PC-3 (cell line): Measurements from ENCODE around the gene NEK4. TPM values are rescaled to one million over a fixed set of nuclear protein-coding genes. Genes with fewer than 3 reads are reported as not detected.

ENCODE experiments used
- ATAC-seq: fragments of 200-7000 bp; cut with Tn5 transposase; 2 replicates; pipeline ENCODE4 v1.9.1; 2020; ENCODE audit warnings: mild to moderate bottlenecking, moderate library complexity
- BruUV-seq: library from RNA; stranded (reverse); fragments of 400-500 nt; replicated peaks from 2 replicates; lab custom pipeline; 2021; lab: Mats Ljungman, UMichigan
- CTCF ChIA-PET: fragments of 300-600 bp; sonication (Branson Sonifier 250); formaldehyde crosslinking; loops from one replicate; lab custom pipeline; 2022; ENCODE audit warnings: antibody characterized with exemption; lab: Charles Lee
- POLR2A ChIA-PET: fragments of 300-600 bp; sonication (Branson Sonifier 250); formaldehyde crosslinking; loops from one replicate; lab custom pipeline; 2022; ENCODE audit warnings: antibody characterized with exemption; ENCODE audit not compliant: unreplicated experiment; lab: Charles Lee
- DNase-seq: peaks from one replicate; pipeline ENCODE4 v3.0.0-alpha.2; 2015
- H2AFZ ChIP-seq: fragments of 300-600 bp; sonication (generic); 2 replicates; pipeline ENCODE4 v1.6.0; 2016; ENCODE audit warnings: antibody characterized with exemption, low read length
- H3F3A ChIP-seq: fragments of 300-600 bp; sonication (generic); one replicate; pipeline ENCODE4 v1.6.0; 2017; ENCODE audit warnings: antibody characterized with exemption, low read length, control low read depth, mild to moderate bottlenecking; ENCODE audit not compliant: unreplicated experiment
- H3K27ac ChIP-seq: fragments of 300-600 bp; sonication (generic); 2 replicates; pipeline ENCODE4 v1.5.1; 2016; ENCODE audit warnings: mild to moderate bottlenecking, low read length
- H3K27me3 ChIP-seq: fragments of 300-600 bp; sonication (generic); 2 replicates; pipeline ENCODE4 v1.6.1; 2016; ENCODE audit warnings: low read length, mixed read lengths
- H3K36me3 ChIP-seq: fragments of 300-600 bp; sonication (generic); 2 replicates; pipeline ENCODE4 v1.6.1; 2016; ENCODE audit warnings: low read depth, mixed run types, low read length, mixed read lengths
- H3K4me1 ChIP-seq: fragments of 300-600 bp; sonication (generic); 2 replicates; pipeline ENCODE4 v1.5.1; 2016; ENCODE audit warnings: low read length; ENCODE audit not compliant: insufficient read depth
- H3K4me2 ChIP-seq: fragments of 300-600 bp; sonication (generic); 2 replicates; pipeline ENCODE4 v1.6.0; 2016; ENCODE audit warnings: low read length
- H3K4me3 ChIP-seq: fragments of 300-600 bp; sonication (generic); 2 replicates; pipeline ENCODE4 v1.5.1; 2016; ENCODE audit warnings: mild to moderate bottlenecking, low read length, mixed read lengths
- H3K79me2 ChIP-seq: fragments of 300-600 bp; sonication (generic); 2 replicates; pipeline ENCODE4 v1.6.1; 2017; ENCODE audit warnings: low read length, mixed read lengths
- H3K9ac ChIP-seq: fragments of 300-600 bp; sonication (generic); 2 replicates; pipeline ENCODE4 v1.6.0; 2016; ENCODE audit warnings: mild to moderate bottlenecking, low read length
- H3K9me2 ChIP-seq: fragments of 300-600 bp; sonication (generic); replicated peaks from 2 replicates; pipeline ENCODE4 v1.6.1; 2016; ENCODE audit warnings: mixed run types, low read length, mixed read lengths
- H3K9me3 ChIP-seq: fragments of 300-600 bp; sonication (generic); 2 replicates; pipeline ENCODE4 v1.6.1; 2016; ENCODE audit warnings: low read length, mixed read lengths
- H4K20me1 ChIP-seq: fragments of 300-600 bp; sonication (generic); 2 replicates; pipeline ENCODE4 v1.6.1; 2016; ENCODE audit warnings: low read length, mixed read lengths
- EZH2 ChIP-seq: fragments of 300-600 bp; sonication (generic); IDR thresholded peaks from one replicate; pipeline ENCODE4 v1.6.1; 2017; ENCODE audit warnings: antibody characterized with exemption, mild to moderate bottlenecking, low read length; ENCODE audit not compliant: unreplicated experiment
- EZH2phosphoT487 ChIP-seq: fragments of 300-600 bp; sonication (generic); IDR thresholded peaks from 2 replicates; pipeline ENCODE4 v1.6.1; 2018; ENCODE audit warnings: mild to moderate bottlenecking, antibody characterized with exemption, low read length, borderline replicate concordance
- intact Hi-C: fragments of 100-400 bp; cut with micrococcal nuclease; formaldehyde crosslinking; loops from 2 replicates; pipeline ENCODE4 v1.9.0; 2023
- total RNA-seq: library from RNA; depleted of rRNA; stranded (reverse); fragments of >200 nt; gene quantifications from 2 replicates; pipeline ENCODE4 v1.2.3, GENCODE V29; 2014
- TF ChIP-seq, protein P1 (sequence below): fragments of 300-600 bp; sonication (generic); conservative IDR thresholded peaks from 2 replicates; pipeline ENCODE4 v1.5.1; 2017; ENCODE audit warnings: antibody characterized with exemption, low read depth, mild to moderate bottlenecking, low read length

Gene NEK4
- total RNA-seq, 1 experiment from 2014 or later, result 33.6 TPM

DNA sequence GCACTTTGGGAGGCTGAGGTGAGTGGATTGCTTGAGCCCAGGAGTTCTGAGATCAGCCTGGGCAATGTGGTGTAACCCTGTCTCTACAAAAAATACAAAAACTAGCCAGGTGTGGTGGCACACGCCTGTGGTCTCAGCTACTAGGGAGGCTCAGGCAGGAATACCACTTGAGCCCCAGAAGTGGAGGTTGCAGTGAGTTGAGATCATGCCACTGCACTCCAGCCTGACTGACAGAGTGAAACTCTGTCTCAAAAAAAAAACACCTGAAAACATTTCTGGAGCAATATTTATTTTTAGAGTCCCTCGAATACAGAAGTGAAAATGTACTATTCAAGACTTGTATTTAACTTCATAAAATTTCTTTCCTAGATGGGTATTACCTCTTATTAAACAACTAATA is 60.2 kb downstream of the NEK4 start:
- H3K27ac ChIP-seq, result no peak overlapping the region
- no peak overlapping the region for H3K4me3 ChIP-seq
- CTCF ChIA-PET, result no interaction called here
- H2AFZ ChIP-seq, result no peak overlapping the region
- H3F3A ChIP-seq, result peaks cover 8% of the 10 kb centered on the region
- no peak for TF ChIP-seq EZH2
- no peak for TF ChIP-seq EZH2phosphoT487
- TF ChIP-seq, protein P1, sequence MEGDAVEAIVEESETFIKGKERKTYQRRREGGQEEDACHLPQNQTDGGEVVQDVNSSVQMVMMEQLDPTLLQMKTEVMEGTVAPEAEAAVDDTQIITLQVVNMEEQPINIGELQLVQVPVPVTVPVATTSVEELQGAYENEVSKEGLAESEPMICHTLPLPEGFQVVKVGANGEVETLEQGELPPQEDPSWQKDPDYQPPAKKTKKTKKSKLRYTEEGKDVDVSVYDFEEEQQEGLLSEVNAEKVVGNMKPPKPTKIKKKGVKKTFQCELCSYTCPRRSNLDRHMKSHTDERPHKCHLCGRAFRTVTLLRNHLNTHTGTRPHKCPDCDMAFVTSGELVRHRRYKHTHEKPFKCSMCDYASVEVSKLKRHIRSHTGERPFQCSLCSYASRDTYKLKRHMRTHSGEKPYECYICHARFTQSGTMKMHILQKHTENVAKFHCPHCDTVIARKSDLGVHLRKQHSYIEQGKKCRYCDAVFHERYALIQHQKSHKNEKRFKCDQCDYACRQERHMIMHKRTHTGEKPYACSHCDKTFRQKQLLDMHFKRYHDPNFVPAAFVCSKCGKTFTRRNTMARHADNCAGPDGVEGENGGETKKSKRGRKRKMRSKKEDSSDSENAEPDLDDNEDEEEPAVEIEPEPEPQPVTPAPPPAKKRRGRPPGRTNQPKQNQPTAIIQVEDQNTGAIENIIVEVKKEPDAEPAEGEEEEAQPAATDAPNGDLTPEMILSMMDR, result no peak
- H3K4me2 ChIP-seq, result no peak overlapping the region
- DNase-seq (no peak), ATAC-seq (no peak)
- no peaks in the 10 kb centered on the region for H3K9me2 ChIP-seq
- intact Hi-C loops, result no loop called here
- H4K20me1 ChIP-seq, result no peaks in the 10 kb centered on the region
- no peaks in the 10 kb centered on the region for H3K9me3 ChIP-seq
- H3K4me1 ChIP-seq, result peaks cover 9% of the 10 kb centered on the region
- BruUV-seq, result no TSS peak
- H3K9ac ChIP-seq, result no peak overlapping the region
- H3K27me3 ChIP-seq, result no peaks in the 10 kb centered on the region
- H3K79me2 ChIP-seq, result peaks cover 24% of the 10 kb centered on the region
- POLR2A ChIA-PET, result no interaction called here
- peaks cover 11% of the 10 kb centered on the region; the same call in 1 of the 2 replicates for H3K36me3 ChIP-seq

DNA sequence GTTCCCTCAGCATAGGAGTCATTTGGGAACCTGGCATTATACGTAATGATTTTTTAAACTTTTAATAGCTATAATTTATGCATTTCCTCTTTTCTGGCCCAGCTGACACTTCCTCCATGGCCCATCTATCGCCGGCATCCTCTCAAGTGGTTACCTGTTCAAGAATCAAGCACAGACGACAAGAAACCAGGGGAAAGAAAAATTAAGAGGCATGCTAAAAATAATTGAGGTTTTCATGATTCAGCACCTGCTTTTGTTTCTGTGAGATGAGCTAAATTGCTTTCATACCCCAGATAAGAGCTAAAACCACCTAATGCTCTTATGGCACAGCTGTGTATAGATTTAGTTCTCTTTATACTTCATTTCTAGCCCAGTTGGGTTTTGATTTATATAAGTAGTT is 63.2 kb downstream of the NEK4 start:
- Histone ChIP-seq H3K9me2 (no peaks in the 10 kb centered on the region), H3K4me1 (peaks cover 18% of the 10 kb centered on the region), H3K4me3 (peak overlapping the region; percentile 95), H3K27me3 (no peaks in the 10 kb centered on the region), H4K20me1 (no peaks in the 10 kb centered on the region), H3K9ac (peak overlapping the region; percentile 90; the same call in 1 of the 2 replicates), H3F3A (peaks cover 8% of the 10 kb centered on the region), H3K27ac (no peak overlapping the region), H3K36me3 (peaks cover 11% of the 10 kb centered on the region; the same call in 1 of the 2 replicates), H3K79me2 (peaks cover 50% of the 10 kb centered on the region), H3K4me2 (peak overlapping the region; percentile 90), H2AFZ (no peak overlapping the region), H3K9me3 (no peaks in the 10 kb centered on the region)
- ChIA-PET POLR2A (no interaction called here), CTCF (no interaction called here)
- no peak for TF ChIP-seq EZH2
- TF ChIP-seq, protein P1, result no peak
- ATAC-seq, result no peak
- intact Hi-C loops, result no loop called here
- DNase-seq, result no peak
- no TSS peak for BruUV-seq
